Vagina (tissue), 2 donors: ENCODE results near the gene PACS1.

ENCODE experiments used
- POLR2A ChIP-seq, 2 donors: fragments of 450-650 bp; IDR thresholded peaks; one replicate each; pipeline ENCODE4 v1.6.1; 2017; ENCODE audit warnings: antibody characterized with exemption in 2 of 2, mild to moderate bottlenecking in 2 of 2, moderate library complexity in 2 of 2
- POLR2AphosphoS5 ChIP-seq, 2 donors: sonication (generic); formaldehyde crosslinking; IDR thresholded peaks; one replicate each; pipeline ENCODE4 v1.9.0; 2017; ENCODE audit warnings: antibody characterized with exemption in 2 of 2, mild to moderate bottlenecking in 2 of 2, low read depth in 1 of 2; ENCODE audit not compliant: insufficient read depth in 1 of 2
- TF ChIP-seq, protein P1 (sequence below), 3 experiments: fragments of 450-650 bp in 2 of 3; fragments of 200-600 bp in 1 of 3; sonication (generic) in 1 of 3; IDR thresholded peaks; one replicate each; pipeline ENCODE4 v1.5.1; 2017 to 2019; ENCODE audit warnings: antibody characterized with exemption in 3 of 3, mild to moderate bottlenecking in 2 of 3, moderate library complexity in 2 of 3

- TF ChIP-seq, protein P1, sequence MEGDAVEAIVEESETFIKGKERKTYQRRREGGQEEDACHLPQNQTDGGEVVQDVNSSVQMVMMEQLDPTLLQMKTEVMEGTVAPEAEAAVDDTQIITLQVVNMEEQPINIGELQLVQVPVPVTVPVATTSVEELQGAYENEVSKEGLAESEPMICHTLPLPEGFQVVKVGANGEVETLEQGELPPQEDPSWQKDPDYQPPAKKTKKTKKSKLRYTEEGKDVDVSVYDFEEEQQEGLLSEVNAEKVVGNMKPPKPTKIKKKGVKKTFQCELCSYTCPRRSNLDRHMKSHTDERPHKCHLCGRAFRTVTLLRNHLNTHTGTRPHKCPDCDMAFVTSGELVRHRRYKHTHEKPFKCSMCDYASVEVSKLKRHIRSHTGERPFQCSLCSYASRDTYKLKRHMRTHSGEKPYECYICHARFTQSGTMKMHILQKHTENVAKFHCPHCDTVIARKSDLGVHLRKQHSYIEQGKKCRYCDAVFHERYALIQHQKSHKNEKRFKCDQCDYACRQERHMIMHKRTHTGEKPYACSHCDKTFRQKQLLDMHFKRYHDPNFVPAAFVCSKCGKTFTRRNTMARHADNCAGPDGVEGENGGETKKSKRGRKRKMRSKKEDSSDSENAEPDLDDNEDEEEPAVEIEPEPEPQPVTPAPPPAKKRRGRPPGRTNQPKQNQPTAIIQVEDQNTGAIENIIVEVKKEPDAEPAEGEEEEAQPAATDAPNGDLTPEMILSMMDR (IDR thresholded peaks at IDR 0.05), result no peak
- no peak for TF ChIP-seq POLR2AphosphoS5 (IDR thresholded peaks at IDR 0.05; ENCODE audit: insufficient read depth in 1 of 2, low read depth in 1 of 2)
- no peak for TF ChIP-seq POLR2A (IDR thresholded peaks at IDR 0.05)
These were observed 172.2 kb downstream of the PACS1 start for GRCh38 chr11:66242095-66242765.
